Psoas muscle (tissue), 8 donors: Measurements from ENCODE around the gene NYAP2. TPM values are rescaled to one million over a fixed set of nuclear protein-coding genes. Genes with fewer than 3 reads are reported as not detected.

ENCODE experiments used
- ATAC-seq, 4 donors: fragments of 200-7000 bp; cut with Tn5 transposase; one replicate each; pipeline ENCODE4 v1.9.1; 2020; ENCODE audit warnings: moderate library complexity in 3 of 4, mild to moderate bottlenecking in 2 of 4
- DNase-seq, 2 donors: peaks; one replicate each; pipeline ENCODE4 v3.0.0-alpha.2; 2020
- H3K27ac ChIP-seq: fragments of 200-600 bp; one replicate; pipeline ENCODE4 v1.8.0; 2022
- H3K27me3 ChIP-seq, 3 donors: fragments of 200-600 bp in 1 of 3; one replicate each; pipeline versions ENCODE4 v1.6.1 to v1.8.0; 2013 to 2022; ENCODE audit warnings: low read length in 2 of 3, mild to moderate bottlenecking in 2 of 3, moderate library complexity in 1 of 3; ENCODE audit not compliant: insufficient read depth in 3 of 3
- H3K36me3 ChIP-seq, 2 donors: fragments of 200-600 bp in 1 of 2; one replicate each; pipeline versions ENCODE4 v1.6.1 to v1.8.0; 2013 to 2022; ENCODE audit warnings: low read depth in 1 of 2, mild to moderate bottlenecking in 1 of 2, moderate library complexity in 1 of 2; ENCODE audit not compliant: insufficient read depth in 1 of 2
- H3K4me1 ChIP-seq: fragments of 200-600 bp; one replicate; pipeline ENCODE4 v1.8.0; 2022
- H3K4me3 ChIP-seq: fragments of 200-600 bp; one replicate; pipeline ENCODE4 v1.8.0; 2022; ENCODE audit warnings: mild to moderate bottlenecking
- H3K9me3 ChIP-seq: fragments of 200-600 bp; one replicate; pipeline ENCODE4 v1.8.0; 2022
- WGBS, 3 donors: extraction: QIAGEN DNeasy Blood & Tissue Kit; methylation state at CpG; one replicate each; pipeline versions ENCODE4 v1.1.6 to v1.1.7; 2013; 5-methylcytosine and 5-hydroxymethylcytosine counted together
- intact Hi-C, 2 donors: fragments of 100-400 bp; cut with DNase I; formaldehyde crosslinking; loops; one replicate each; pipeline versions ENCODE4 v1.11.0 to v1.14.2; 2022
- polyA plus RNA-seq, 3 donors: library from polyadenylated mRNA; stranded (reverse); fragments of 200-250 nt; gene quantifications; one replicate each; pipeline ENCODE4 v1.2.3, GENCODE V29; 2013
- total RNA-seq, 4 donors: library from RNA; stranded (reverse); fragmentation: NEBNext Ultra II Directional in 2 of 4; extraction: Animal tissue kit (Norgen Biotek cat#: 25700) in 2 of 4; gene quantifications; one replicate each; pipeline versions ENCODE4 v1.2.1 to v1.2.4, GENCODE V29; 2021 to 2023
- TF ChIP-seq, protein P1 (sequence below): fragments of 200-600 bp; IDR thresholded peaks from one replicate; pipeline ENCODE4 v1.8.0; 2022; ENCODE audit warnings: antibody characterized with exemption
- donor health status: healthy with polysubstance abuse.
- donor health status: DM: no; HTN: no; CAD: no; lungs with moderate emphysema.
- donor health status: Bipolar disorder and iron deficiency.
- donor health status: healthy.
- donor health status: DM: yes; HTN: yes; CAD: no.
- donor health status: DM: no; HTN: no; CAD: no.
- donor health status: DM: no; HTN: no; CAD: no.
- donor health status: DM: yes; HTN: yes; CAD: no.

NYAP2 gene
- total and polyA plus RNA-seq, 7 donors = 0.03 to 5.0 (median 0.90) TPM

DNA sequence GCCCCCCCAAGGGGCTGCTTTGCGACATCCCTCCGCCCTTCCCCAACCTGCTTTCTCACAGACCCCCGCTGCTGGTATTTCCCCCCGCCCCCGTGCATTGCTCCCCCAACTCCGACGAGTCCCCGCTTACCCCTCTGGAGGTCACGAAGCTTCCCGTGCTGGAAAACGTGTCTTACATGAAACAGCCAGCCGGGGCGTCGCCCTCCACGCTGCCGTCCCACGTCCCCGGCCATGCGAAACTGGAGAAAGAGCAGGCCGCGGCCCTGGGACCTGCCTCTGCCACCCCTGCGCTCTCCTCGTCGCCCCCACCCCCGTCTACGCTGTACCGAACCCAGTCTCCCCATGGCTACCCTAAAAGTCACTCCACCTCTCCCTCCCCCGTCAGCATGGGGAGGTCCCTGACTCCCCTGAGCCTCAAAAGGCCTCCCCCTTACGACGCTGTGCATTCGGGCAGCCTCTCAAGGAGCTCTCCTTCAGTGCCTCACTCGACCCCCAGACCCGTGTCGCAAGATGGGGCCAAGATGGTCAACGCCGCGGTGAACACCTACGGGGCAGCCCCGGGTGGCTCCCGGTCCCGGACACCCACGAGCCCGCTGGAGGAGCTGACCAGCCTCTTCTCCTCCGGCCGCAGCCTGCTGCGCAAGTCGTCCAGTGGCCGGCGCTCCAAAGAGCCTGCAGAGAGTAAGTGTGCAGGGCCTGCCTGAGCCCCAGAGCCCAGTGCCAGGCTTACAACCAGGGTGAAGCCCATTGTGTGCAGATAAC is 183.0 kb downstream of the NYAP2 start:
- Histone ChIP-seq H3K27ac (no peak overlapping the region), H3K9me3 (no peaks in the 10 kb centered on the region), H3K4me1 (no peaks in the 10 kb centered on the region), H3K27me3 (peaks cover 0 to 2% (median 0%) of the 10 kb centered on the region in 3 donors), H3K4me3 (no peak overlapping the region), H3K36me3 (no peaks in the 10 kb centered on the region)
- DNase-seq (peak; percentile 14 to 42), ATAC-seq (no peak)
- TF ChIP-seq, protein P1, sequence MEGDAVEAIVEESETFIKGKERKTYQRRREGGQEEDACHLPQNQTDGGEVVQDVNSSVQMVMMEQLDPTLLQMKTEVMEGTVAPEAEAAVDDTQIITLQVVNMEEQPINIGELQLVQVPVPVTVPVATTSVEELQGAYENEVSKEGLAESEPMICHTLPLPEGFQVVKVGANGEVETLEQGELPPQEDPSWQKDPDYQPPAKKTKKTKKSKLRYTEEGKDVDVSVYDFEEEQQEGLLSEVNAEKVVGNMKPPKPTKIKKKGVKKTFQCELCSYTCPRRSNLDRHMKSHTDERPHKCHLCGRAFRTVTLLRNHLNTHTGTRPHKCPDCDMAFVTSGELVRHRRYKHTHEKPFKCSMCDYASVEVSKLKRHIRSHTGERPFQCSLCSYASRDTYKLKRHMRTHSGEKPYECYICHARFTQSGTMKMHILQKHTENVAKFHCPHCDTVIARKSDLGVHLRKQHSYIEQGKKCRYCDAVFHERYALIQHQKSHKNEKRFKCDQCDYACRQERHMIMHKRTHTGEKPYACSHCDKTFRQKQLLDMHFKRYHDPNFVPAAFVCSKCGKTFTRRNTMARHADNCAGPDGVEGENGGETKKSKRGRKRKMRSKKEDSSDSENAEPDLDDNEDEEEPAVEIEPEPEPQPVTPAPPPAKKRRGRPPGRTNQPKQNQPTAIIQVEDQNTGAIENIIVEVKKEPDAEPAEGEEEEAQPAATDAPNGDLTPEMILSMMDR = no peak
- WGBS, 3 donors = 96% methylated on average over 48 to 49 of the region's 49 CpGs
- intact Hi-C loops = no loop called here

DNA sequence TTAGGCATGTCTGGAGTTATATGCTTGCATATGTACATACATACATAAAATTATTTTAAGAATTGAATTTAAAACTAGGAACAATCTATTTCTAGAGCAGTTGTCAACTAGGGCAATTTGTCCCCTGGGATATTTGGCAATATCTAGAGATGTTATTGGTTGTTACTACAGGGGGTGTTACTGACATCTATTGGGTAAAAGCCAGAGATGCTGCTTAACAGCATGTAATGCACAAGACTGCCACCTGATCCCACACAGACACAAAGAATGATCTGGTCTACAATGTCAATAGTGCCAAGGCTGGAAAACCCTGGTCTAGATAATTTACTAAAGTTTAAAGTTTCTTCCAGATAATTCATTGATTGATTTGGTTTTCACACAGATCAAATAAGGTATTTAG is 185.3 kb downstream of the NYAP2 start:
- Histone ChIP-seq H3K27me3 (peaks cover 0 to 2% (median 0%) of the 10 kb centered on the region in 3 donors), H3K9me3 (no peaks in the 10 kb centered on the region), H3K4me3 (no peak overlapping the region), H3K36me3 (no peaks in the 10 kb centered on the region), H3K27ac (no peak overlapping the region), H3K4me1 (no peaks in the 10 kb centered on the region)
- intact Hi-C loops = no loop called here
- DNase-seq (no peak), ATAC-seq (no peak)
- TF ChIP-seq, protein P1 = no peak

DNA sequence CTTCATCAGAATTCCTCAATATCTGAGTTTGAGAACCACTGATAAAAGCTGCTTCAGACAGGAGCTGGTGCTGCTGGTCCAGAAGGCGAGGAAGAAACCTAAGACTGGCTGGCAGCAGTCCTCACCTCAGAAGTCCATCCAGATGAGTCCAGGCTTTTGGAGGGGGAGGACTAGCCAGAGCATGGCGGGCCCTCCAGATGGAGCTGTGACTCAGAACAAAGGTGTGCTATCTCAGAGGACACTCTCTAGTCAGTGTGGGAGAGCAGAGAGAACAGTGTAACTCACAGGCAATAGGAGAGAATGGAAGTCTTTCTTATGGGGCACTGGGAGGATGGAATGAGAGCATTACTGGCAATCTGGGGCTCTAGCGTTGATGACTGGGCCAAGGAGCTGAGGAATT is 191.4 kb downstream of the NYAP2 start:
- no peak overlapping the region for H3K4me3 ChIP-seq
- TF ChIP-seq, protein P1 = no peak
- intact Hi-C loops = no loop called here
- H3K27me3 ChIP-seq = no peaks in the 10 kb centered on the region
- H3K9me3 ChIP-seq = no peaks in the 10 kb centered on the region
- H3K36me3 ChIP-seq = no peaks in the 10 kb centered on the region
- H3K27ac ChIP-seq = no peak overlapping the region
- WGBS, 3 donors = 87 to 95% (median 91%) methylated on average over 3 of the region's 3 CpGs
- no peak for DNase-seq
- ATAC-seq = no peak
- H3K4me1 ChIP-seq = no peaks in the 10 kb centered on the region

DNA sequence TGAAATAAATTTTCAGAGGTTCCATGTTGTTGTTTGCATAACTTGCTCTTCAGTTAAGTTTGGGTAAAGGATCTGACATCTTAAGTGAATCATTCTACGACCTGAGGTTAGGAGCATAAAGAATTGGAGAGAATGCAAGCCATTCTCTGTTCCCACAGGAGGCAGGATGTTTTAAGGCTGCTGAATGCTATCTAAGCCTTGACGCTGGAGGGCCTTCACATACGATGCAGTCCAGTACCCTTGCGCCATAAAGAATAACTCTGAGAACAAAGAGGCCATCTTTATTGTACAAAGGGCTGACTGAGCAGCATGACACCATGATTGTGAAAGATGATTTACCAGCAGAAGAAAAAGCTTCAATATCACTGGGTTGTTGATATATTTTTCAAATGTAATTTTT is 198.4 kb downstream of the NYAP2 start:
- no peaks in the 10 kb centered on the region for H3K4me1 ChIP-seq
- ATAC-seq (no peak), DNase-seq (no peak)
- H3K9me3 ChIP-seq = peaks cover 5% of the 10 kb centered on the region
- no peaks in the 10 kb centered on the region for H3K27me3 ChIP-seq
- no peaks in the 10 kb centered on the region for H3K36me3 ChIP-seq
- H3K4me3 ChIP-seq = no peak overlapping the region
- no peak overlapping the region for H3K27ac ChIP-seq
- TF ChIP-seq, protein P1 = no peak
- WGBS, 3 donors = 68 to 72% (median 69%) methylated on average over 4 of the region's 4 CpGs
- intact Hi-C loops = no loop called here

DNA sequence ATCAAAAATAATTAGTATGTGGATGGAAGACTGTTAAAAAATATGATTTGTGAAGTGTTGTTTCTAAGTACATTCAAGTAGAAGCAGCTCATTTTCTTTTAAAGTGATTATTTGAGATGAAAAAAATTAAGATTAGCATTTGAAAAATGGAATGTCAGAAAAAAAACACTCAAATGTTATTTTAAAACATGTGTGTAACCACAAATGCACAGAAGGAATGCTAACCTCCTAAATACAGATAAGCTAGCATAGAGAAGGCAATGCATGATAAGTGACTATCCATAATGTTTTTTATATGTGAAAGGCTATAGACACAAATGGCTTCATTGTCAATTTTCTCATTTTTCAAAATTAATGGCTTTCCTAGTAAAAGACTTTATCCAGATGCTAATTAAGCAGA is 198.9 kb downstream of the NYAP2 start:
- ATAC-seq (no peak), DNase-seq (no peak)
- intact Hi-C loops = no loop called here
- H3K27me3 ChIP-seq = no peaks in the 10 kb centered on the region
- H3K4me3 ChIP-seq = no peak overlapping the region
- no peaks in the 10 kb centered on the region for H3K36me3 ChIP-seq
- no peaks in the 10 kb centered on the region for H3K4me1 ChIP-seq
- TF ChIP-seq, protein P1 = no peak
- no peak overlapping the region for H3K27ac ChIP-seq
- H3K9me3 ChIP-seq = peaks cover 5% of the 10 kb centered on the region
